DMS53 (cell line): ENCODE data around the gene AMPH.
"Not testable (repeated sequence)": the region's sequence is repeated elsewhere in the genome, so short reads cannot be mapped to it uniquely, and the experiment has no call there.

Experiments
- DNase-seq: peaks from one replicate; lab custom pipeline; 2025; lab: John Stamatoyannopoulos, UW

The AMPH gene

GRCh38 chr7:38394660-38395059 lies 236.5 kb downstream of the AMPH start:
- DNase-seq: no peak

DNA sequence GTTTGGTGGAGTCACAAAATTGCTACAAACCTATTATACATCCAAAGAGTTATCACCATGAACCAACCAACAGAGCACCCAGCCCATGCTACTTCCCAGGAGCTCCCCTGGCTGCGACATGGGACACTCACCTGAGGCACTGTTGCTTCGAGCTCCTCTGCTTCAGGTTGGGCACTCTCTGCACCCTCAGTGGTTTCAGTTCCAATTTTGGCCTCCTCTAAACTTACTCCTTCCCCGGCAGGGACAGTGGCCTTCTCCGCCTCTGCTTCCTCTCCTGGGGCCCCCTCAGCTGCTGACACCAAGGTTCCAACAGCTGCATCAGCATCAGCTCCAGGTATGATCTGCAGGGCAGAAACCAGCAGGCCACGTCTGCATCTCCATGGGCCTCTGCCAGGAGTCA lies 237.3 kb downstream of the AMPH start:
- DNase-seq: no peak

- no peak for DNase-seq
These were observed 239.4 kb downstream of the AMPH start for GRCh38 chr7:38391751-38392150.

- no peak for DNase-seq
These were observed 245.5 kb downstream of the AMPH start for GRCh38 chr7:38385682-38386081.

DNA sequence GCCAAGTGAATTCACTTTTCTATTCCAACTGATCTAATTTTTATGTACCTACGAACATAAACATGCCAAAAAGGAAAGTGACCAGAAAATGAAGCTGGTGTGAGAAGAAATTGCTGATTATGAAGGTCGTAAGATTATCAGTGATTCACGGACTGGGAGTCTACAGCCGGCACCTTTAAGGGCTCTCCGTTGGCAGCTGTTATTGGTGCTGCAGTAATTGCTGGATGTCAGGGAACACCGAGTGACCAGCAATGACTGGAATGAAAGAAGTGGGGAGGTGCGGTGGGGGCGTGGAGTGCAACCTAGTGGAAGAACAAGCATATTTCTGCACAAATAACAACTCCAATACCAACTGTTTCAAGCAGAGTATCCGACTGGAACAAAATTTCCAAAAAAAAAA lies 247.9 kb downstream of the AMPH start:
- no peak for DNase-seq

- DNase-seq: no peak
These were observed 248.5 kb downstream of the AMPH start for GRCh38 chr7:38382684-38383083.

GRCh38 chr7:38375453-38375852 lies 255.7 kb downstream of the AMPH start:
- no peak for DNase-seq

DNA sequence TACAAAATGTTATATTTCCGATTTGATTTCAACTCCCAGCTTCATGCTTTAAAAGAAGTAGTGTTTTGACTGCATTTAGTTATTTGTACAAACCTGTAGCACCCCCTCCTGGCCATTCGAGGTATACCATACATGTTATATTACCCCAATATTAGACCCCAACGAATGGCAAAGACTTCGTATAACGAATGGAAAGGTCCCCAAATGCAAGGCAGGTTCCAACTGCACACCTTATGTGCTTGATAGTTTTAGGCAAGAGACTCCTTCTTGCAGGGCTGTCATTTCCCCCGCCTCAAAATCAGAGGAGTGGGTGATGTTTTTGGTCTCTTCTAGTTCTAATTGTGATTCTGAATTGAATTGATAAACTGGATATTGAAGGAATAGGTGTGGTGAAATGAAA lies 256.7 kb downstream of the AMPH start:
- peak; percentile 59 for DNase-seq

GRCh38 chr7:38373155-38373554 lies 258.0 kb downstream of the AMPH start:
- no peak for DNase-seq

DNA sequence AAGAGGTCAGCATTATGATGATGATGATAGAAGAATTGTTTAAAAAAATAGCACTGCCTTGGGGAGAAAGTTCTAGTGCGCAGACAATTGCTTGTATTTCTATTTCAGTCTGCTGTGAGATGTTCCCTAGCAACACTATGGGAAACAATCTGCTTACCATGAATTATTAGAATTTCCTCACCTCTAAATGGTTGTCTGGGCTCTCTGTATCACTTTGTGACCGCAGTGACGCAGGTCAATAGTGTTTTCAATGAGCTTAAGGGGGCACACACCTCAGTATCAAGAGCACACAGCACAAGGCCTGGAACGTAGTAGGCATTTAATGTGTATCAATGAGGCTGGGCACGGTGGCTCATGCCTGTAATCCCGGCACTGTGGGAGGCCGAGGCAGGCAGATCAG lies 258.9 kb downstream of the AMPH start:
- DNase-seq: no peak

- peak; percentile 96 for DNase-seq
These were observed 261.2 kb downstream of the AMPH start for GRCh38 chr7:38369816-38370493.

DNA sequence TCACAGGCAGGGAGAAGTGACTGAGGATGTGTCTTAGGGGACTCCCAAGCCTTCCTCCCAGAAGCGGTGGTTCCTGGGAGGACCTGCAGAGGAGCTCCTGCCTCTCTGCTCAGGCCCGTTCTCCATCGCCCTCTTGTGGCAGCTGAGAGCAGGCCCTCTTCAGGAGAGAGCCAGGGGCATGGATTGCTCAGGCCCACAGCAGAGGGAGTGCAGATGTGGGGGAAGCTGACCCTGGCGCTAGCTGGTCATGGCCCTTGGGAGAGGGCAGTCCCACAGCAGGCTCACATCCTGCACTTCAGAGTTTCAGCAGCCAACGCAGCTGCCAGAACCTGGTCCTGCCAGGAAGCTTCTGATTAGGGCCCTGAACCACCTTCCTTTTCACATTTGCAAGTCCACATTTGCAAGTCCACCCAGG lies 263.0 kb downstream of the AMPH start:
- DNase-seq: peak; percentile 91

- DNase-seq: no peak
These were observed 263.8 kb downstream of the AMPH start for GRCh38 chr7:38367301-38367890.

- peak; percentile 66 for DNase-seq
These were observed 267.8 kb downstream of the AMPH start for GRCh38 chr7:38363379-38363778.

DNA sequence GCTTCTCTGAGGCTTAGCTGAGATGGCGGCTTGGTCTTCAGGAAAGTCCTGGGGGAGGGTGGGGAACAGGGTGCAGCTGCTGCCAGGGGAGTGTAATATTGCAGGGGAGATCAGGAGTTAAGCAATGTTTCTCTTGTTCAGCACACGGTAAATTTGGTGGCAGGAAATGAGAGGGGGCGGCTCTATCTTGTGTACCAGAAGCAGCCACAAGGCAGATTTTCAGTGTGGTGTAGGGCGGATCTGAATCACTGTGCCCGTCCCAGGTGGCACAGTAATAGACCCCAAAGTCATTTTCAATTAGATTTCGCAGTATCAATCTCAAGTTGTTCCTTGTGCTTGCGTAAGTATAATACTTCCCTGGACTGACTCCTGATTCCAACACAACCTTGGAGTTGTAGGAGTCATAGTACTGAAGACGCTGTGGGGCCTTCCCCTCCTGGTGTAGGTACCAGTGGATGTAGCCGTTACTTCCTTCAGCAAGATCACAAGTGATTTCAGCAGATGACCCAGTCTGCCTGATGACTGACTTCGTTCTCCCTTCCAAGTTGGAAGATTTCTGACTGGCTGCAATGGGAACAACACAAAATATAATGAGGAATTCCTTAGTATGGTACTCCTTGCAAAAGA lies 268.4 kb downstream of the AMPH start:
- not testable (repeated sequence) for DNase-seq

DNA sequence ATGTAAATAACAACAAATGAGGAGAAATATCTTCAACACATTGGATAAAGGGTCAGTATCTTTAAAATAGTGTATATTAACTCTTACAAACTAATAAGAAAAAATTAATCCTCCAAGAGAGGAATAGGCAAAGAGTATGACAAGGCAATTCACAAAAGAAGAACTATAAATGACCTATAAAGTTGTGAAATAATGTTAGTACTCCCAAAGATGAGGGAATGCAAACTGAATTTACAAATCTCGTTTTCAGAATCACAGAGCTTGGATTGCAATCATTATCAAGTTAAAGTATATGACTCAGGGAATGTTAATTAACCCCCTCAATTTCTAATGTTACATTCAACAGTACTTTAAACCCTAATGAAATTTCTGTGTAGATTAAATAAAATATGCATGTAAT lies 270.4 kb downstream of the AMPH start:
- DNase-seq: no peak

- DNase-seq: peak; percentile 56
These were observed 272.0 kb downstream of the AMPH start for GRCh38 chr7:38359071-38359601.

DNA sequence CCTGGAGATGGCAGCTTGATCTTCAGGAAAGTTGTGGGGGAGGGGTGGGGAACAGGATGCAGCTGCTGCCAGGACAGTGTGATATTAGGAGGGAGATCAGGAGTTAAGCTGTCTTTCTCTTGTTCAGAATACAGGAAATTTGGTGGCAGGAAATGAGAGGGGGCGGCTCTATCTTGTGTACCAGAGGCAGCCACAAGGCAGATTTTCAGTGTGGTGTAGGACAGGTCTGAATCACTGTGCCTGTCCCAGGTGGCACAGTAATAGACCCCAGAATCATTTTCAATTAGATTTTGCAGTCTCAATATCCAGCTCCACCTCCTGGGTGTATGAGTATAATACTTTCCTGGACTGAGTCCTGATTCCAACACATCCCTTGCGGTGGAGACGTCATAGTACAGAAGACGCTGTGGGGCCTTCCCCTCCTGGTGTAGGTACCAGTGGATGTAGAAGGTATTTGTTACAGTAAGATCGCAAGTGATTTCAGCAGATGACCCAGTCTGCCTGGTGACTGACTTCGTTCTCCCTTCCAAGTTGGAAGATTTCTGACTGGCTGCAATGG lies 272.8 kb downstream of the AMPH start:
- peak; percentile 50 for DNase-seq

- DNase-seq: peak; percentile 53
These were observed 276.8 kb downstream of the AMPH start for GRCh38 chr7:38354271-38354851.

GRCh38 chr7:38353431-38353881 lies 277.7 kb downstream of the AMPH start:
- DNase-seq: not testable (repeated sequence)

GRCh38 chr7:38351601-38352000 lies 279.6 kb downstream of the AMPH start:
- no peak for DNase-seq

DNA sequence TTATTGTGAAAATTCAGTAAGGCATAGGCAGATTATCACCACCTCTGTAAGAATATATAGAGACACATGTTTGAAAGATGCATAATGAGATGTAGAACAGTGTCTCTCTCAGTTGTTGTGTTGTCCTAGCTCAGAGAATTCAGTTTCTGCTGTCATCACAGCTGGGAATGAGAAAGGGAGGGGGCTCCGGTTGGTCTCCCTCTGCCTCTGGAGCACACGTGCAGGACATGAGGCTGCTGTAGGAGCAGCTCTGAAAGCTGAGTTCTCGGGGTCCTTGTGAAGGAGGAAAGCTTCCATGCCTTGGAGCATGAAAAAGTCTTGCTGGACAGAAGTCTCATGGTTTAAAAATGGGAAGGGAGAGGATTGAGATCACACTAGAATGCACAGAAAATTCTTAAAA lies 280.4 kb downstream of the AMPH start:
- DNase-seq: not testable (repeated sequence)
